ENCODE results near the gene CCL18.
"Not testable (repeated sequence)": the region's sequence is repeated elsewhere in the genome, so short reads cannot be mapped to it uniquely, and the experiment has no call there.

Gene CCL18, protein sequence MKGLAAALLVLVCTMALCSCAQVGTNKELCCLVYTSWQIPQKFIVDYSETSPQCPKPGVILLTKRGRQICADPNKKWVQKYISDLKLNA

DNA sequence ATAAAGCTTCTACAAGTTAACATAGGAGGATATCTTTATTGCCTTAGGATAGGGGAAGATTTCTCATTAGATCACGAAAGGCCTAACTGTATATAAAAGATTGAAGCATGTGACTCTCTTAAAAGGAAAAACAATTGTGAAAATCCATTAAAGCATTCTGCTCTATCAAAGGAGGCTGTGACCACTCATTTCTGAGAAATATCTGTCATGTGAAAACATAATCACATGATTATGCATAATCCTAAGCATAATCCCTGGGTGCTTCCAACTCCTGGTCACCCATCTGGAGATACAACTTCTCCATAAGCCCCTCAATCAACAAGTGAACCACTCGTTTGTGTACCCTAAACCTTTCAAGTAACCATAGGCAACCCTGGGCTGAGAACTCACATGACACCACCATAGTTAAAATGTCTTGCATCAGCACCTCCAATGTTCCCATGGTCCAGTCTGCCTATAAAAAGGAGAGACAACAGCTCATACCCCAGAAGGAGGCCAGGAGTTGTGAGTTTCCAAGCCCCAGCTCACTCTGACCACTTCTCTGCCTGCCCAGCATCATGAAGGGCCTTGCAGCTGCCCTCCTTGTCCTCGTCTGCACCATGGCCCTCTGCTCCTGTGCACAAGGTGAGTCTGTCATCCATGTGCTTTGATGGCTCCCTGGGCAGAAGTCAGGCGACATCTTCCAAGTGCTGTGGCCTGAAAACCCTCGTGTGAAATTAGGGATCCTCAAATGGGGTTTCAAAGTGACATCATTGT lies at the start of gene CCL18:
TSS of gene CCL18 (plus strand) at position 487 of the 756 bp plus-strand sequence. CDS start at position 558, 71 bp downstream.
- DNase-seq = peak; percentile 43

DNA sequence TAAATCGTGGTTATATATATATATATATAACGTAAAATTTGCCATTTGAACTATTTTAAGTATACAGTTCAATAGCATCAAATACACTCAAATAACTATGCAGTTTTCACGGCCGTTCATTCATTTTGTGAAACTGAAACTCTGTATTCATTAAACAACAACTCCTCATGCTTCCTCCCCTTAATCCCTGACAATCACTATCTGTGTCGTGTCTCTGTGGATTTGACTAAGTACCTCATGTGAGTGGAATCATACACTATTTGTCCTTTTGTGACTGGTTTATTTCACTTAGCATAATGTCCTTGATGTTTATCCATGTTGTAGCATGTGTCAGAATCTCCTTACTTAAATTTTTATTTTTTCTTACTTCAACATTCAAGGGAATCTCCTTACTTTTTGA lies 49.1 kb upstream of the CCL18 start:
- DNase-seq = no peak

DNA sequence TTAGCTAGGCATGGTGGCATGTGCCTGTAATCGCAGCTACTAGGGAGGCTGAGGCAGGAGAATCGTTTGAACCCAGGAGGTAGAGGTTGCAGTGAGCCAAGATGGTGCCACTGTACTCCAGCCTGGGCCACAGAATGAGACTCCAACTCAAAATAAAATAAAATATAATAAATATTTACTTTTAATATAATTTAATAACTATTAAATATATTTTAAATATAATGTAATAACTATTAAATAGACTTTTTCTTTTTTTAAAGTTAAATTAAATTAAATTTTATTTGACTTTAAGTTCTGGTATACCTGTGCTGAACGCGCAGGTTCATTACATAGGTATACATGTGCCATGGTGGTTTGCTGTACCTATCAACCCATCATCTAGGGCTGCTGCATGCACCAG lies 48.2 kb upstream of the CCL18 start:
- DNase-seq = not testable (repeated sequence)

DNA sequence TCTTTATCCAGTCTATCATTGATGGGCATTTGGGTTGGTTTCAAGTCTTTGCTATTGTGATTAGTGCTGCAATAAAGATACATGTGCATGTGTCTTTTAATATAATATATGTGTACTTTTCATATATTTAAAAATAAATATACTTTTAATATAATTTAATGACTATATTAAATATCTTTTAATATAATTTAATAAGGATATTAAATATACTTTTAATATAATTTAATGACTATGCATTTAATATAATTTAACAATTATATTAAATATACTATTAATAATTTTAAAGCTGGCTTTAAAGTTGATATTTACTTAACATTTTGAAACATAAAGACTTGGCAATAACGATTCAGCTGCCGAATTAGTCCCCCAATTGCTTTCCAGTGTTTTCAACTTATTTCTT lies 47.5 kb upstream of the CCL18 start:
- DNase-seq = no peak

DNA sequence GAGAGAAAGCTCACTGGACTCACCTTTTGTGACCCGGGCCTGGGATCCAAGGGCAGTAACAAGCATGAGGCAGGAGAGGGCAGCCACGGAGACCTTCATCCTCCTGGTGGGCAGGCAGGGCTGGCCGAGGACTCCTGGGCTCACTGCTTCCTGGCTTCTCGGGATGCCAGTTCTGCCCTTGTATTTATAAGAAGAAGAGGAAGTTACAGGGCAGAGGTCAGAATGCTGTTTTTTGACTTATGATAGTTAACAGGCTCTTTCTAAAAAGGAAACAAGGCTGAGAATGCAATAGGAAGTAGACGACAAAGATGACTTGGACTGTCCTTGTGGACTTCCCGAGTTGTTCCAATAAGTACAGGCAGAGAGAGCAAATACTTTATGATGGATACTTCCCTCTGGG lies 46.3 kb upstream of the CCL18 start, which contains the start of gene CCL23:
TSS of gene CCL23 (minus strand) at position 174 of the 400 bp plus-strand sequence. CDS start at position 99, 75 bp downstream.
- no peak for DNase-seq

DNA sequence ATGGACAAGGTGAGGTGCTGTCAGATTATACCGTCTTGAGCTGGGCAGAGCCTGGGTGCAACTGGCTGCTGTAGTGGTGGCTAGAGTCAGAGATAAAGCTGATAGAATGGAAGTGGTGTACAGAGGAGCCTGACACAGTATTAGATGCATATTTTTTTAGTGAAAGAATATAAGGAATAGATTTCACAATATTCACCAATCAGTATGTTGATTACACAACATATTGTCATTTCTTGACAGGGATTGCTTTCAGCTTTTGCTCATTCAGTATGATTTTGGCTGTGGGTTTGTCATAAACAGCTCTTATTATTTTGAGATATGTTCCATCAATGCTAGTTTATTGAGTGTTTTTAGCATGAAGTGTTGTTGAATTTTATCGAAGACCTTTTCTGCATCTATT lies 44.6 kb upstream of the CCL18 start:
- DNase-seq = no peak

DNA sequence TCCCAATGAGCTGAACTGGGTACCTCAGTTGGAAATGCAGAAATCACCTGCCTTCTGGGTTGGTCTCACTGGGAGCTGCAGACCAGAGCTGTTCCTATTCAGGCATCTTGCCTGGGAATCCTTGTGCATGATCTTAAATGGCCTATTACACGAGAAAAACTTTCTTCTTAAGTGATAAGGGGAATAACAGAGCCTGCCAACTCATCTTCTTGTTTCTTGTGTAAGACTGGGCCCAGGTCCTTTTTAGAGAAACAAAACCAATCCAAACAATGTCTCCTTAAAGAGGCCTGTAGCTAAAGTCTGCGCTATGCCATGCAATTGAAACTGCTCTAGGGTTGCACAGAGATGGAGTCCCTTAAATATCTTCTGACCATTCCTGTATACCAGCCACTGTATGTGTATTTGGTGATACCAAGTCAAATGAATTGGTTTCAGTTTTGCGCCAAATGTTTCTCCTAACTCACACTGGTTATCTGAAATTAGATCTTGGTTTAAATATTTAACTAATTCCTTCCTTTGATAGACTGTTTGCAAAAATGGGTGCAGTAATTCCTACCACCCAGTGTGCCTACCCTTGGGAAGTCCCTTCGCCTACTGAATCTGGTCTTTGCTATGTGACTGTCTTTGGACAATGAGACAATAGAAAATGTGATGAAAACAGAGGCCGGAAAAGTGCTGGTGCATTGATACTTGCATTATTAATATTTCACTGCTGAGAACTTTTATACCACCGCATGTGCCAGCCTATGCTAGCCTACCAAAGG lies 39.8 kb upstream of the CCL18 start:
- DNase-seq = no peak

DNA sequence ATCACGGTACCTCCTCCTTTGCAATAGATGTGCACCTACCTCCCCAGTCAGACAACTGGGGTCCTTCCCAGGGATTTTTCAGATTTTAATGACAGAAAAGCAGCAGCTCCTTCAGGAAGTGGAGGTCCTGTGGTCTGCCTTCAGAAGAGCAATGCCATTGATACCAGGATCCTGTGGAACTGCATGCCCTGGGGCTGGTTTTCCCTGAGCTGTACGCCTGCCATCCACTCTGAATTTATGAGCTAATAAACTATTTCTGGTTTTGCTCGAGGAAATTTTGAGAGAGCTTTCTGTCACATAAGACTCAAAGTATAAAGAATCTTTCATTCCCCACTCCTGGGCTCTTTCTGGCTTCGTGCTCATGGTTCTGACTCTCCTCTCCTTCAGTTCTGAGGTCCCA lies 36.3 kb upstream of the CCL18 start:
- DNase-seq = no peak

DNA sequence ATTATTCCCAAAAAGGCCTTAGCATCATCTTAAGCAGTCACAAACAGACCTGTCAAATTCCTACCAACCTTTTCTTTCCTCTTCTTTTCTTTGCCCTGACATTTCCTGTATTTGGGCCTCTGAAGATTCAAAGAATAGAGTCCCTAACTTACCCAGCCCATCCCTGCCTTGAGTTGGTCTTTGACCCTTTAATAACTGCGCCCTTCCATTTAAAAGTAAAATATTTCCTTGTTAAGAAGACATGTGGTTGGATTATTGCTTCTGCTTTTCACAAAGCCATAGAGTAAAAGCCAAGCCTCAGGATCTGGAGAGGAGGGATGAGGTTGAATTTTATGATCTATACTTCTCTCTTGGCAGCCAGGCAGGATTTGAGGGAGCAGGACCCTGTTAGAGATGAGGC lies 33.1 kb upstream of the CCL18 start:
- DNase-seq = no peak

DNA sequence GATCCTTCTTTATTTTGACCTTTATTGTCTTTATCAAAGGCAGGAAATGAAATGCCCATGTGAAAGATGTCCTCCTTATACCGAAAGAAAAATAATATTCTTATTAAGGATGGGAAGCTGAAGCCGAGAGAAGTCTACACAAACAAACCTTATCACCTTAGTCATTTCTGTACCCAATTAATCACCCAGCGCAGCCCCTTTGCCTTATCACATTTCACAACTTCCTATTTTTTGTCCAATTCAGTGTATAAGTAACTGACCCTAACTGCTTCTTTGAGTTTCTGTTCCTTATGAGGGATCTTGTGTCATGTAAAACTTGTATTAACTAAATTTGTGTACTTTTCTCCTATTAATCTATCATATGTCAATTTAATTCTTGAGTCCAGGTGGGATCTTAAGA lies 29.9 kb upstream of the CCL18 start:
- no peak for DNase-seq

DNA sequence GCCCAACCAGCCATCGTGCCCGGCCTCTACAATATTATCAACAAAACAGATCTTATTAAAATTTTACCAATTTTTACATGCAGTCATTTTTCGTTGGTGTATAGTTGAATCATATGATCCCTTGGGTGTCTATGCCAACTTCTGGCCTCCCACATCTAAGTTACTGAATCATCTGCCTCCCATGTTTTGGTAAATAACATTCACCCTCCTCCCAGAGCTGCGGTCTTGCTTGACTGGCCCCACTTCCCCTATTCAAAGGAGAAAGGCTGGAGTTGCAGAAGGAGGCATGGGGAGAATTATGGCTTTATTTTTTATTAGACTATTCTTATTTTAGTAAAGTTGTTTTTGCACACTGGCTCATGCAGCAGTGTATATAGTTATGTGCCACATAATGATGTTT lies 27.8 kb upstream of the CCL18 start:
- no peak for DNase-seq

DNA sequence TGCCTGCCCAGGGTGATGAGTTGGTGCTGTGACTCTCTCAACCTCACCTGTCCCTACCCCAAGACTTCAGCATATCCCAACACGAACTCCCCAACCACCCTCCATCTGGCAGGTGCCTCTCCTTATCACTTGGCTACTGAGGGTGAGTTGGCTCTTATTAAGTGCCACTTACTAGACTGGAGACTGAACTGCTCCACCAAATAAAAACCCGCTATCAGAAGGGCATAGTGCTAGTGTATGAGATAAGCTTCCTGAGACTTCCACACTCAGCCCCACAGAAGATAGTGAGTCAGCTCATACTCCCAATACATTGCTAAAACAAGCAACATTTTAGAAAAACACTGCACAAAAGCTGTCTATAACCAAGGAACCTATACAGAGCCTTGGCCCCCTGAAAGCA lies 16.0 kb upstream of the CCL18 start:
- DNase-seq = no peak

DNA sequence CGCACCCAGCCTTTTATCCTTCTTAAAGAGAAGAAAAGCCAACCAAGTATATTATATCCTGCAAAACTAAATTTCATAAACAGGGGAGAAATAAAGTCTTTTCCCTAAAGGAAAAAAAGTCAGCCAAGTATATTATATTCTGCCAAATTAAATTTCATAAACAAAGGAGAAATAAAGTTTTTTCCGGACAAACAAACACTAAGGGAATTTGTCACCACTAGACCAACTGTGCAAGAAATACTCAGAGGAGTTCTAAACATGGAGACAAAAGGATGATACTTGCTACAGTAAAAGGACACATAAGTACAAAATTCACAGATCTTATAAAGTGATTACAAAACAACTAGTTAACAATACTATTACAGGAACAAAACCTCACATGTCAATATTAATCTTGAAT lies 14.4 kb upstream of the CCL18 start:
- DNase-seq = no peak

DNA sequence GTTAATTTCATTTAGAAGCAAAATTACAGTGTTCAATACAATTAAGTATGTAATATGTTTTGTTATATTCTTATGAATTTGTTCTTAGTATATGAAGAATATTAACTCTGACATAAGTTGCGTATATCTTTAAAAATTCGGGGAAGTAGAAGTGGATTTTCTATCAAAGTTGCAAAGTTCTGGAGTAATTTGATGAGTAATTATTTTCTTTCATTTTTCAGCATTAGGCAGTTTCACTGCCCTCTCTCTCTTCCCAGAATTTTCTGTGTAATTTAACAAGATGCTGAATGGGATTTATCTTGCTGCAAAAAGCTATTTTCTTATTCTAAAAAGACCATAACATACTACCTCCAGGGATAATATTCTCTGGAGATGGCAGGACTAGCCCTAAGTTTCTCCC lies 8.9 kb upstream of the CCL18 start:
- no peak for DNase-seq

DNA sequence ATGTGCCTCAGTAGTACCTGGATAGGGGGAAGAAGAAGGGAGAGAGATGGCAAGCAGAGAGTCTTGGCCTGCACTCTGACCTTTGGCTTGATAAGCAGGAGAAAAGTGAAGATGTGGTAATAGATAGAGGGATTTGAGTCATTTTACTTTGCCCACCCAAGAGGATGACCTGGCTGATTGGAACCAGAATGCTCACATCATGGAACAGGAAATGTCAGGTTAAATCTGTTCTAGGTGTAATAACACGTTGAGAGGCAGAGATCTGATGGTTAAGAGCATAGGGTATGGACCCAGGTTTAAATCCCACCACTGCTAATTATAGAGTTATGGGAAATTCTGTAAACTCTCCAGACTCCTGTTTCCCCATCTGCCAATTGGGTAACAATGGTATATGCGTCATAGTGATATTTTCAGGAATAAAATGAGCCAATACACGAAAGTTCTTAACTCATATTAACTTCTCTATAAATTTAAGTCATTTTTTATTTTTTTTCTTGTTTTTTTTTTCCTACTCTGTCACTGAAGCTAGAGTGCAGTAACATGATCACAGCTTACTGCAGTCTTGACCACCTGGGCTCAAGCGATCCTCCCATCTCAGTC lies 8.1 kb upstream of the CCL18 start:
- DNase-seq = no peak

DNA sequence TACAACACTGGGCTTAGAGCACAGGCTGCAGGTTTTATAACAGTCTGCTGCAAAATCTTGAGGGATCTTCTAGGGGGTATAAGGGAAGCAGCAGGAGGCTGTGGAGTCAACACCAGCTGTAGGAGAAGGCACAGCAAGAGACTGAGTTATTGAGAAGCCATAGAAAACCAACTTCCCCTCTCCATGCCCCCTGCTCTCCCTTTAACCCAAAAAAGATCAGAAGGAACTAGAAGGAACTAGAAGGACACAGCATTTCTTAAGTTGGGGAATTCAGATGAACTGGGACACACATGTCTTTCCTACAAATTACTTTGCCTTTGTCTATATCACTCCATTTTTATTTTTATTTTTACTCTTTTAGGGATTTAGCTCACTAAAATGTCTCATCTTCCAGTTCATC lies 6.2 kb upstream of the CCL18 start:
- DNase-seq = no peak

DNA sequence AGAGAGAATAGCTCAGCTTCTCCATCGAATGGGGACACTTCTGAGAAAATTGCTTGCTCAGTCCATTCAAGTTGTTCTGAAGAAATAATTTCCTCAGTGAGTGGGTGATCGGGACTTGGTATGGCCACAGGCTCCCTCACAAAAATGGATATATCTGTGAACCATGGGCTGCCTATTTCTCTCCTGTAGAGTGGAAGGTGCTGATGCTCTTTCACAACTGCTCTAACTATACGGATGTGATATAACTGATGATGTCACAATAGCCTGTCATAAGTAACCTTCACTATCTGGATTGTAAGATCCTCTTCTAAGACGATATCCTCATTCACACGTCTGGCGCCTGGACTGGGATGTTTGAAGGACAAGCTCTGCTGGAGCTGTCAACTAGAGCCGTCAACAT lies 4.7 kb upstream of the CCL18 start:
- no peak for DNase-seq

DNA sequence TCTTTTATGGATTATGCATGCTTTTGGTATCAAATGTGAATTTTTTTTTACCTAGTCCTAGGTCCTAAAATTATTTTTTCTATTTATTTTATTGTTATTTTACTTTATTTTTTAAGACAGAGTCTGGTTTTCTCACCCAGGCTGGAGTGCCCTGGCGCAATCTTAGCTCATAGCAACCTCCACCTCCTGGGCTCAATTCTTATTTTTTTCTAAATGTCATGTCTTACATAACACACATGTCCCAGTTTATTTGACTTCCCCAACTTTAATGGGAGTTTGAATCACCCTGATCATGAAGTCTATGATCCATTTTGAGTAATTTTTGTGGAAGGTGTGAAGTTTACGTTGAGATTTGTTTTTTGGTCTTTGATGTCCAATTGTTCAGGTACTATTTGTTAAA lies 3.3 kb upstream of the CCL18 start:
- no peak for DNase-seq

DNA sequence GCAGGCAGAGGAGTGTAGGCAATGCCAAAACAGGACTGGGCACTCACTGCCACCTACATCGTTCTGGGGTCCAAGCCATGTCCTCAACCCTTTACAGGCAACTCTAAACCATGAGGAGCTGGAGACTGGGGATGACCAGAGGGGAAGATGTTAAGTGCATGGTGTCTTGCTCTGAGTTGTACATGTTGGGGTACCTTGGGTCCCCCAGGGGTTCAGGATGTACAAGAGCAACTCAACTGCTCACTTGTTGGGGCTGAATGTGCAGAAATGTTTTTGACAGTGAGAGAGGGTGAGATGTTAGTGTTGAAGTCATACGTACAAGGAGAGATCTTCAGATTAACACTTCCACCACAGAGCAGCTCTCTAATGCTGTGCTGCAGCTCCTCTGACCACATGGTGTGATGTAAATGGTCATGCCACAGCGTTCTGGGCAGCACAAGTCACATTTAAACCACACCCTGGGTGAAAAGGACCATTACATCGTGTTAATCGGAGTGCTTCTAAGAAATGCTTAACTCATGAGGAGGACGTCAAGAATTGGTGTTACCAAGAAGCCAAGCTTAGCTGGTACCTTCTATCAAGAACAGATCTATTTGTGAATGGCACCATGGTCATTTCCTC lies 2.4 kb downstream of the CCL18 start:
- no peak for DNase-seq

DNA sequence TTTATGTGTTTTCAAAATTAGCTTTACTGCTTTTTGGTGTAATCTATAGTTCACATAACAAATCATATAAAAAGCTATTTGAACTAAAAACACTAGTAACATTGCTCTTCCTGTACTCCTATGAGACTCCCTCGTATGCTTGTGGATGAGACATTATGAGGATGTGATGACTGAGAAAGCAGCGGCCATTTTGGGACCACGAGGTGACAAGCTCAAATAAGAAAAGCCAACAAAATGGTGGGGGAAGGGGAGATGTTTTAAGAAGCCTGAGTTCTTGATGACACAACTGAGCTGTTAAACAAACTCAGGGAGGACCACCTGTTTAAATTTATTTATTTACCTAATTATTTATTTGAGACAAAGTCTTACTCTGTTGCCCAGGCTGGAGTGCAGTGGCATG lies 4.5 kb downstream of the CCL18 start:
- DNase-seq = peak; percentile 11

DNA sequence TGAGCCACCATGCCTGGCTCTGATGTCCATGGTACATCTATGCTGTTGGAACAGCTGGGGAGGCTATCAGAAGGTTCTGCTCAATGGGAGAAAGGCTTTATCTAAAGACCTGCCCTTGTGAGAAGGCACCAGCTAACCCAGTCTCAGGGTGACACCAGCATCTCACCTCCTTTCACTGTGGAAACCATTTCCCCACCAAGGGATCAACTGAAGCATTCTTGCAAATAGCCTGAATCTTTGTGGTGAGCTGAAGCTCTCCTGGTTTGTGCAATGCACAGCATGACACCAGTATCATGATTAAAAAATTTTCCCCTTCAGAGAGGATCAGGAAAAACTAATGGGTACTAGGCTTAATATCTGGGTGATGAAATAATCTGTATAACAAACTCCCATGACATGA lies 5.1 kb downstream of the CCL18 start:
- DNase-seq = no peak

DNA sequence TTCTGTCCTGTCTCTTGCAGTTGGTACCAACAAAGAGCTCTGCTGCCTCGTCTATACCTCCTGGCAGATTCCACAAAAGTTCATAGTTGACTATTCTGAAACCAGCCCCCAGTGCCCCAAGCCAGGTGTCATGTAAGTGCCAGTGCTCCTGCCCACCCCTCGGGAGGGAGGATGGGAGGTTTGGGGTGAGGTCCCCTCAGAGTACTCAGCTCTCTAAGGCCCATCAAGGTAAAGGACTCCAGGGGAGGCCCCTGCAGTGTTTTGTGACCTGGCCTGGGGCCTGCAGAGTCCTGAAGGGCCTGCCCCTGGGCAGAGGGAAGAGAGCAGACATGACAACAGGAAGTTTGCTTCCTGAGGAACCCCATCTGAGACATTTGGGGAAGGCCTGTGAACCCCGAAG lies 6.4 kb downstream of the CCL18 start:
- DNase-seq = no peak

DNA sequence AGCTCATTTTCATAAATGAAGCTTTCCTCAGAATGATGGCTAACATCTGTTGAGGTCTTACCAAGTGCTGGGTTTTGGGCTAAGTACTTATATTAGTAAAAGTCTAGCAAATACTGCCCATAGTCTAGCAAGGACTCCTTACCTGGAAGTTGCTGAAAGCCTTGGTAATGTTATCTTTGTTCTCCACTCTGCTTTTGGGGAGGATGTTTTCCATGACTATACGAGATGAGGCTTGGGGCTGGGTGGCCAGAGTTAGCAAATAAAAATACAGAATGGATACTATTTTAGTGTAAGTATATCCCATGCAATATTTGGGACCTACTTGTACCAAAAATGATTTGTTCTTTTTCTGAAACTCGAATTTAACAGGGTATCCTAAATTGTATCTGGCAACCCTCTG lies 7.7 kb downstream of the CCL18 start:
- no peak for DNase-seq
